GM12874 (cell line): Measurements from ENCODE around the gene TNIK.

Experiments
- TF ChIP-seq, protein P1 (sequence below): IDR thresholded peaks from 2 replicates; pipeline ENCODE4 v1.5.1; 2011; ENCODE audit warnings: low read depth, mild to moderate bottlenecking, control low read depth, low read length, moderate library complexity; ENCODE audit not compliant: insufficient read depth

The TNIK gene

DNA sequence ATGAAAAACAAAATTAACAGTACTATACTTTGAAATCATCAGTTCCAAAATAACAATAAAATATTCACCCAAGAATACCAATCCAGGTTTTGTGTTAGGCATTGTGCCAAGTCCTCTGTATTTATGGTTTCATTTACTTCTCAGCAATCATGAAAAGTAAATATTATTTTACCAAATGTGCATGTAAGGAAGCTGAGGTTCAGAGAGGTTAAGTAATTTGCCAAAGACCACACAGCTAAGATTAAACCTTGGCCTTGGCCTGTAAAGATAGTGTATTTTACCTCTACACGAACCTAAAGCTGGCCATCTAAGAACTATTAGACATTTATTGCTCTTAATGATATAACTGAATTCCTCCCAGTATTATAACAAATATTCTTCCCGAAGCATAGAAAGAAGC, 309.3 kb downstream of the TNIK start:
- TF ChIP-seq, protein P1, sequence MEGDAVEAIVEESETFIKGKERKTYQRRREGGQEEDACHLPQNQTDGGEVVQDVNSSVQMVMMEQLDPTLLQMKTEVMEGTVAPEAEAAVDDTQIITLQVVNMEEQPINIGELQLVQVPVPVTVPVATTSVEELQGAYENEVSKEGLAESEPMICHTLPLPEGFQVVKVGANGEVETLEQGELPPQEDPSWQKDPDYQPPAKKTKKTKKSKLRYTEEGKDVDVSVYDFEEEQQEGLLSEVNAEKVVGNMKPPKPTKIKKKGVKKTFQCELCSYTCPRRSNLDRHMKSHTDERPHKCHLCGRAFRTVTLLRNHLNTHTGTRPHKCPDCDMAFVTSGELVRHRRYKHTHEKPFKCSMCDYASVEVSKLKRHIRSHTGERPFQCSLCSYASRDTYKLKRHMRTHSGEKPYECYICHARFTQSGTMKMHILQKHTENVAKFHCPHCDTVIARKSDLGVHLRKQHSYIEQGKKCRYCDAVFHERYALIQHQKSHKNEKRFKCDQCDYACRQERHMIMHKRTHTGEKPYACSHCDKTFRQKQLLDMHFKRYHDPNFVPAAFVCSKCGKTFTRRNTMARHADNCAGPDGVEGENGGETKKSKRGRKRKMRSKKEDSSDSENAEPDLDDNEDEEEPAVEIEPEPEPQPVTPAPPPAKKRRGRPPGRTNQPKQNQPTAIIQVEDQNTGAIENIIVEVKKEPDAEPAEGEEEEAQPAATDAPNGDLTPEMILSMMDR: no peak

DNA sequence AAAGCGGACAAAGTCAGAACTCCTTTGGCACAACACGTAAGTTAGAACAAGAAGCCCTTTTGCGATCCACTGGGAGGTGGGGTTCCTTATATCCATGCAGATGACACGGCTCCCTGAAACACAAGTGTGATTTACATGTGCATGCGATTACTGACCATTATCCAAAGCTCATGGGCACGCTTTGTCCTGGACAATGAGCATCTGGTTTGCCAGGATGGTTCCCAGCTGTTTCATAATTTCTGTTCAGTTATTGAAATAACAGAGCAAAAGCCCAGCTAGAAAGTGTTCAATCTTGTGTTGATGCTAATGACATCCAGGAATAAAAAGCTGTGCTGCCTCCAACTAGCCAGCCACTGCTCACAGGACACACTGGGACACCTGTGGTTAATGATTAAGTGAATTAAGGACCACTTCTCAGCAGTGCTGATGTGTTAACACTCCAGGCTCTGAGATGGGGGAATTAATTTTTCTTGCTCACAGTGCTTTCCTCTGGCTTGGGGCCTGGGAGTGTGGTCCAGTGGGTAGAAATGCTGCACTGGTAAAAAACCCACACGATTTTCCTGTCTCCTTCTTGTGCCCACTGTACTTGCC, 310.6 kb downstream of the TNIK start:
- TF ChIP-seq, protein P1: no peak

DNA sequence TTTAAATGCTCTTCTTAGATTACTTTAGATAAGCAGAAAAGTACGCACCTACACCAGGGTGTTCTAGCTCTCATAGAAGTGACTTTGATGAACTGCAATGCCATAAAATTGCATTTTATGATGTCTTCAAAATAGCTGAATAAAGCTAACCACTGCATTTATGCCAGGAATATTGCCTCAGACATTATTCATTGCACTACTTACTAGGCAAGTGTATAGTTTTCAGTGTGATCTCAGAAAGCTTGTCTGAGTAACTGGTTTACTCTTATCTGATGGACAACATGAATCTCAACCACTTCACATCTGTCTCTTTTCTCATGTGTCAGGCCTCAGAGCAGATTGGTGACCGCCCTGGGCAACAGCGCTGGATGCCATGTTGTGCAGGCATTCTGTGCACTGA, 314.4 kb downstream of the TNIK start:
- TF ChIP-seq, protein P1: no peak

- TF ChIP-seq, protein P1: no peak
Observed at GRCh38 chr3:171142985-171143384, 317.2 kb downstream of the TNIK start.

- TF ChIP-seq, protein P1: no peak
Observed at GRCh38 chr3:171140246-171140645, 320.0 kb downstream of the TNIK start.

DNA sequence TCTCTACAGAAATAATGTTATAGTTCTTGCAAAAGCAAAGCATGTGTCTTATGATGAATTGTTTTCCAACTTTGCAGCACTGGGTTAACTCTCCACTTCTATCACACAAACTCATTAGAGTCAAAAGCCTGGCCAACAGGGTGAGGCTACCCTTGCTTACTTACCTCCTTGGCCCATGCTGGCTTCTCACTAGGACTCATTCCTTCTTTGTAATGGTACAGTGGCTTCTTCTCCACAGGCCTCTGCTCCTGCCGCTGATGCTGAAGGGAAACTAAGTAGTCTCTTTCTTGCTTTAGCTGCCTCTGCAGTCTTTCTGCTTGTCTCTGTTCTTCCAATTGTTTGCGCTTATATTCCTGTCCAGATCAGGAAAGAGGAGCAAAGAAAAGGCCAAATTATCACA, 322.2 kb downstream of the TNIK start:
- TF ChIP-seq, protein P1: no peak

DNA sequence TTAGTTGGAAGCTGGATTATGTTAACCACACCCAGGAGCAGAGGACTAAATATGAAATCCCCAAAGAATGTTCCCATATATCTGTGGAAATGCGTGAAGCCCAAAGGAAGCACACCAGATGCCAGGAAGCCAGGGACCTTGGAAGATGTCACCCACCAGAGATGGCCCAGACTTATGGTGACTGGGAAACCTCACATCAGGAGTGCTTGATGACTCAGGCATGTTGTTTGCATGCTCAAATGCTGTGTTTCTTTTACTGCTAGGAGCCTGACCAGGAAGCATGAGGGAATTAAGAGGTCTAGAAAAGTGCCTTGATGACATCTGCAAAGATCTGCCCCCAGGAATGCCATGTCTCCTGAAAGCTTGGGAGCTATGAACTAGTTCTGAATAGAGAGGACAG, 324.7 kb downstream of the TNIK start:
- TF ChIP-seq, protein P1: no peak
